Esophagus (tissue), 2 donors: ENCODE measurements around the gene ZNF365. TPM values are rescaled to one million over a fixed set of nuclear protein-coding genes. Genes with fewer than 3 reads are reported as not detected.

Experiments used
- H3K27ac ChIP-seq, 2 donors: one replicate each; pipeline ENCODE4 v1.5.1; 2013; ENCODE audit warnings: low read depth in 2 of 2, mild to moderate bottlenecking in 2 of 2, inconsistent platforms in 1 of 2, low read length in 1 of 2, moderate library complexity in 1 of 2
- H3K27me3 ChIP-seq, 2 donors: one replicate each; pipeline ENCODE4 v1.6.1; 2013; ENCODE audit warnings: low read length in 2 of 2, control low read depth in 1 of 2, mild to moderate bottlenecking in 1 of 2; ENCODE audit not compliant: insufficient read depth in 2 of 2, control insufficient read depth in 1 of 2
- H3K36me3 ChIP-seq, 2 donors: one replicate each; pipeline ENCODE4 v1.6.1; 2013; ENCODE audit warnings: low read length in 1 of 2; ENCODE audit not compliant: control insufficient read depth in 2 of 2, insufficient read depth in 2 of 2
- H3K4me1 ChIP-seq, 2 donors: one replicate each; pipeline ENCODE4 v1.6.1; 2013; ENCODE audit warnings: low read length in 1 of 2; ENCODE audit not compliant: control insufficient read depth in 2 of 2, insufficient read depth in 2 of 2
- H3K4me3 ChIP-seq, 2 donors: one replicate each; pipeline ENCODE4 v1.5.1; 2013; ENCODE audit warnings: low read length in 2 of 2, mild to moderate bottlenecking in 2 of 2, low read depth in 1 of 2, moderate library complexity in 1 of 2
- H3K9me3 ChIP-seq, 2 donors: one replicate each; pipeline ENCODE4 v1.6.1; 2013; ENCODE audit warnings: mild to moderate bottlenecking in 2 of 2, low read depth in 1 of 2, low read length in 1 of 2, moderate library complexity in 1 of 2; ENCODE audit not compliant: control insufficient read depth in 2 of 2, insufficient read depth in 1 of 2
- WGBS, 2 donors: extraction: QIAGEN DNeasy Blood & Tissue Kit; methylation state at CpG; one replicate each; pipeline ENCODE4 v1.1.7; 2013; 5-methylcytosine and 5-hydroxymethylcytosine counted together
- polyA plus RNA-seq, 2 donors: library from polyadenylated mRNA; stranded (reverse); fragments of 200-250 nt; gene quantifications; one replicate each; pipeline ENCODE4 v1.2.3, GENCODE V29; 2013
- donor health status: healthy with polysubstance abuse.
- donor health status: Bipolar disorder and iron deficiency.

Gene ZNF365, protein sequence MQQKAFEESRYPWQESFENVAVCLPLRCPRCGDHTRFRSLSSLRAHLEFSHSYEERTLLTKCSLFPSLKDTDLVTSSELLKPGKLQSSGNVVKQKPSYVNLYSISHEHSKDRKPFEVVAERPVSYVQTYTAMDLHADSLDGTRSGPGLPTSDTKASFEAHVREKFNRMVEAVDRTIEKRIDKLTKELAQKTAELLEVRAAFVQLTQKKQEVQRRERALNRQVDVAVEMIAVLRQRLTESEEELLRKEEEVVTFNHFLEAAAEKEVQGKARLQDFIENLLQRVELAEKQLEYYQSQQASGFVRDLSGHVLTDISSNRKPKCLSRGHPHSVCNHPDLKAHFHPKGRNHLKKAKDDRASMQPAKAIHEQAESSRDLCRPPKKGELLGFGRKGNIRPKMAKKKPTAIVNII
- 10 to 100 TPM in 1 of 2 donors, 1 to 10 TPM in 1; 4.4 to 14.0 TPM for polyA plus RNA-seq

DNA sequence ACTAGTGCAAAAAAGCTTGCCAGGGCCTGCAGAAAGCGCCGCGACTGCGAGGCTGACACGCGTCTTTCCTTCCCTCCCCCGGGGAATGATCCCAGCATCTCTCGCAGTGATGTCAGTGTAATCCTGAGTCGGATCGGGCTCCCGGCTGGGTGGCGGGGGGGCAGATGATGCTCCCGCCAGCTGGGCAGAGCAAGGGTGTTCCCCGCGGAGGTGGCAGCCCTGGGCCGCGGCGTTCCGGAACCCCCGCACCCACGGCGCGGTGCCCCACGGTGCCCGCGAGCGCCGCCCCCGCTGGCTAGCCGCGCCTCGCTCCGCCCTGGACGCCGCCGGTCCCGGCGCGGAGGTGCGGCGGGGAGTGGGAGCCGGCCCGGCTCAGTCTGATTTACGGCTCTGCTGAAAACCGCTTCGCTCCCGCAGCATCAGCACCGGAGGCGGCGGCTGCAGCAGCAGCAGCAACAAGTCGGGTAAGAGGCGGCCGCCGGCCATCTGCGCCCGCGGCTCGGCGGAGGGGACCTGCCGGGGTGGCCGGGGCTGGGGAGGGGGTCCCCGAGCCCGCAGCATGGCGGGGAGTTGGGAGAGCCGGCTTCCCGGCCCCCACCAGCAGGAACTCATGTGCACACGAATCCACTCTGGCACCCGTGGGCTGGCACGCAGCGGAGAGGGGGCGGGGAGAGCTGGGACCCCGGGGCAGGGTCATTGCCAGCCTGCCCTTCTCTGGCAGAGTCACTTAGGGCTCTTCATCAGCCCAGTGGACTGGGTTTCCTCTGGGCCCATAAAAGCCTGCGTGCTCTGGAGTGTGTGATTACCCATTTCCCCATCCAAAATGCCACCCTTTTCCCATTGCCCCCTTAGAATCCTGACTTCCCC lies at the start of gene ZNF365:
ZNF365 (plus strand) TSS at position 375 of the 867 bp plus-strand sequence. CDS start 1,825 bp downstream, outside the sequence.
- WGBS, 2 donors = 1 to 2% methylated on average over 59 to 73 of the region's 73 CpGs
- H3K36me3 ChIP-seq = no peaks in the 10 kb centered on the region
- H3K27me3 ChIP-seq = no peaks in the 10 kb centered on the region
- H3K9me3 ChIP-seq = no peaks in the 10 kb centered on the region
- H3K4me3 ChIP-seq = peak within 1 kb of the TSS; percentile 35 to 38
- H3K27ac ChIP-seq = no peak within 1 kb of the TSS
- H3K4me1 ChIP-seq = peaks cover 0 to 4% of the 10 kb centered on the region in 2 donors

DNA sequence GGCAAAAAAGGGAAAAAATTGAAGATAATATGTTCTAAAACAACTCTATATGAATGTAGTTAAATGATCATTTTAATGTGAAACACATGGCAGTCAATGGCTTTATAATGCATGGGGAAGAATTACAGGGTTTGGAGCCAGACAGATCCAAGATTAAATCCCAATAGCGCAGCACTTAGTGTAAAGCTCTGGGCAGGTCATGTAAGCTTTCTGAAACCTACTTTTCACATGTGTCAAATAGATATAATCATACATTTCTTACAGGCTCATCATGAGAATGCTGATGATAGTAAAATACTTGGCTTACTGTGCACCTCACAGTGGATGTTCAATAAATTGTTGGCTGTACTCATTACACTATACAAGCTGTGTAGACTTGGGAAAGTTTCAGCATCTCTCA lies 48.0 kb upstream of the ZNF365 start:
- H3K4me1 ChIP-seq = no peaks in the 10 kb centered on the region
- H3K27ac ChIP-seq = no peak overlapping the region
- 82 to 86% methylated on average over 1 of the region's 1 CpG for WGBS, 2 donors
- H3K4me3 ChIP-seq = no peak overlapping the region
- no peaks in the 10 kb centered on the region for H3K27me3 ChIP-seq
- no peaks in the 10 kb centered on the region for H3K36me3 ChIP-seq
- no peaks in the 10 kb centered on the region for H3K9me3 ChIP-seq

DNA sequence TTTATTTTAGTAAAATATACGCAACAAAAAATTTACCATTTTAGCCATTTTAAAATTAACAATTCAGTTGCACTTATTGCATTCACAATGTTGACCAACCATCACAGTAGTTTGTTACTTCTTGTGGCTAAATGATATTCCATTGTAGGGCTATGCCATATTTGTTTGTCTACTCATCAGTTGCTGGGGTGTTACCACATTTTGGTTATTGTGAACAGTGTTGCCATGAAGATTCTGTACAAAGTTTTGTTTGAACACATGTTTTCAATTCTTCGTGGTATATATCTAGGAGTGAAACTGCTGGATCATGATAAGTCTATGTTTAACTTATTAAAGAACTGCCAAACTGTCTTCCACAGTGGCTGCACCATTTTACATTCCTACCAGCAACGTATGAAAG lies 46.3 kb upstream of the ZNF365 start:
- H3K9me3 ChIP-seq = no peaks in the 10 kb centered on the region
- H3K4me3 ChIP-seq = no peak overlapping the region
- no peaks in the 10 kb centered on the region for H3K36me3 ChIP-seq
- H3K27me3 ChIP-seq = no peaks in the 10 kb centered on the region
- no peak overlapping the region for H3K27ac ChIP-seq
- no peaks in the 10 kb centered on the region for H3K4me1 ChIP-seq
- 56 to 60% methylated on average over 3 of the region's 3 CpGs for WGBS, 2 donors

DNA sequence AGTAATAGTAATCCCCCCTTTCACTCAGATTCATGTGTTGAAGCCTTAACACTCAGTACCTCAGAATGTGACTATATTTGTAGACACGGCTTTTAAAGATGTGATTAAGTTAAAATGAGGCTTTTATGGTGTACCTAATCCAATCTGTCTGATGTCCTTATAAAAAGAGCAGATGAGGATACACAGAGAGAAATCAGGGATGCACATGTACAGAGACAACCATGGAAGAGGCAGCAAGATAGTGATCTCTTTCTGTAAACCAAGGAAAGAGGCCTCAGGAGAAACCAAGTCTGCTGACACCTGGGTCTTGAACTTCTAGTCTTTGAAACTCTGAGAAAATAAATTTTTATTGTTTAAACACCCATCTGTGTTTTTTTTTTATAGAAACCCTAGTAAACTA lies 44.0 kb upstream of the ZNF365 start:
- no peak overlapping the region for H3K4me3 ChIP-seq
- no peak overlapping the region for H3K27ac ChIP-seq
- no peaks in the 10 kb centered on the region for H3K9me3 ChIP-seq
- H3K36me3 ChIP-seq = no peaks in the 10 kb centered on the region
- WGBS, 2 donors = 83 to 93% methylated on average over 1 of the region's 1 CpG
- H3K4me1 ChIP-seq = no peaks in the 10 kb centered on the region
- H3K27me3 ChIP-seq = no peaks in the 10 kb centered on the region

DNA sequence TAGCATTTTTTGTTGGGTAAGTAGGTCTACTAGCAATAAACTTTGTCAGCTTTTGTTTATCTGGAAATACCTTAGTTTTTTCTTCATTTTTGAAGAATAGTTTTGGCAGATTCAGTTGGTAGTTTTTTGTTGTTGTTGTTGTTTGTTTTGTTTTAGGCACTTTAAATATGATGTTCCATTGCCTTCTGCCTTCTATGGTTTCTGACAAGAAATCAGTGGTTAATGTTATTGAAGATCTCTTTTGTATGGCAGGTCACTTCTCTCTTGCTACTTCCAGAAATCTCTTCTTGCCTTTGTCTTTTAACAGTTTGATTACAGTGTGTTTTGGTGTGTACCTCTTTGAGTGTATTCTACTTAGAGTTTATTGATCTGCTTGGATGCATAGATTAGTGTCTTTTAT lies 41.8 kb upstream of the ZNF365 start:
- Histone ChIP-seq H3K27ac (no peak overlapping the region), H3K4me1 (no peaks in the 10 kb centered on the region), H3K27me3 (no peaks in the 10 kb centered on the region), H3K4me3 (no peak overlapping the region), H3K36me3 (no peaks in the 10 kb centered on the region), H3K9me3 (no peaks in the 10 kb centered on the region)

DNA sequence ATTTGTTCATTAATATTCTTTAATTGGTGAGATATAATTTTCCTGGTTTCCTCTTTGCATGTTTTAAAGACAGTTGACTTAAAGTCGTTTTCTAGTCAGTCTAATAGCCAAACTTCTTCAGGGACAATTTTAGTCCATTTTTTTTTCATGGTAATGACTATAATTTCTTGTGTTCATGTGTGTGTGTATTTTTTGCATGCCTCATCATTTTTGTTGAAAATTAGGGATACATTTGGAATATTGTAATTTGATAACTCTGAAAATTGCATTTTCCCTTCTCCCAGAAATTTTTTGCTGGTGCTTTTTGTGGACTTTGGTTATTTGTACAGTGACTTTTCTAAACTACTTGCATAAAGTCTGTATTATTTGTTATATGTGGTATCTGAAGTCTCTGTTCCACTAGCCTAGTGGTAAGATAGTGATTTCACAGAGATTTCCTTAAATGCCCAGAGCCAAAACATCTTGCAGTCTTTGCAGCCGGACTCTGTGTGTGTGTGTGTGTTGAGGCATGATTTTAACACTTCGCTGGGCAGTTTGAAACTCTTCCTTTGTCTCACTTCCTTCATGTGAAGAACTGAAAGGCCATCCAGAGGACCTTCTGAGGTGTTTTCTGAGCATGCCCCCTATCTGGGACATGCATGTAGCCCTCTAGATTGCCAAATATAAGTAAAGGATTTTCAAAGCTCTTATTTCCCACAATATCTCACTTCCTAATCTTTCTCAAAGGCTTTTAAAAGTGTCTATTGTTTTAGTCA lies 40.9 kb upstream of the ZNF365 start:
- 61% methylated on average over 3 of the region's 3 CpGs for WGBS, 2 donors
- no peak overlapping the region for H3K27ac ChIP-seq
- no peak overlapping the region for H3K4me3 ChIP-seq
- no peaks in the 10 kb centered on the region for H3K9me3 ChIP-seq
- no peaks in the 10 kb centered on the region for H3K27me3 ChIP-seq
- no peaks in the 10 kb centered on the region for H3K4me1 ChIP-seq
- H3K36me3 ChIP-seq = no peaks in the 10 kb centered on the region

DNA sequence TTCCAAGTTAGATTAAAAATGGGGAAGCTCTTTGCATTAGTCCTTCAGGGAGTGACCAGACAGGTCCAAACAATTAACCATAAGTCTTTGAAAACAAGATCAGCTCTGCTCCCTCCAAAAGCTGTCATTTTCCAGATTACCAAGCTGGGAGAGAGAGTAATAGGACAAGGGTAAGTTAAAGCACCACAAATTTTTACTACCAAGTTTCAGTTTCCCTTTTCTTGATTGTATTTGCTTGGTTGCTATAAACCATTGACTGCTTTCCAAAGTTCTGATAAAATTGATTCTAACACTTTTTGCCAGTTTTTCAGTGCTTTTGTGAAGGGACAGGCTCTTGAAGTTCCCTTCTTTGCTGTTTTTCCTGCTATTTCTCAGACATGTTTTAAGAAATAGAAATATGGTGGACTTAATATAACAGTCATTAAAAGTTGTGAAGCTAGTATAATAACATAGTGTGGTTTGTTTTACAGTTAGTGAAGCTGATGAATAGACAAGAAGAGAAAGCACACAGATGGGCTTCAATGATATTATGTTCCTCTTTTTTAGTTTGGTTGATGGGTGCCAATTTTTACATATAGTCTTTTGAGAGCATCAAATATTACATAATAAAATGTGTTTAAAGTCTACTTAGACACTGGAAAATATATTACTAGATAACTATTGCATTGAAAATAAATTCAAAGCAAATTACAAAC lies 40.0 kb upstream of the ZNF365 start:
- Histone ChIP-seq H3K36me3 (no peaks in the 10 kb centered on the region), H3K27me3 (no peaks in the 10 kb centered on the region), H3K4me1 (no peaks in the 10 kb centered on the region), H3K4me3 (no peak overlapping the region), H3K9me3 (no peaks in the 10 kb centered on the region), H3K27ac (no peak overlapping the region)

DNA sequence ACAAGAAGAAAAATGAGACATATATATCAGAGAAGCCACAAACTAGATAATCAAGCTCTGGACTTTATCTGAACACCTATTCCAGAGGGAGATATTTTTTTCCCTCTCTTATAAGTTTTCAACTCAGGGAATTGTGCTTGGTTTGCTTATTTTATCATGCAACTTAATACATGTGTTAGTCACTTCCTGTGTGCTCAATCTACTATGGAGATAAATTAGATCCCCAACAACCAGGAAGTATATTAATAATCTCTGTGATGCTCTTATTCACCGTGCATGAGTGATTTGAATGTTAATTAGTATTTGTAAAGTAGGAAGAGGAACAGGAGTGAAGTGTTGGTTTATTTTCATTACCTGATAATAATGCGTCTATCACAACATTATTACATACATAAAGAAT lies 38.8 kb upstream of the ZNF365 start:
- H3K4me3 ChIP-seq = no peak overlapping the region
- H3K27me3 ChIP-seq = no peaks in the 10 kb centered on the region
- H3K9me3 ChIP-seq = no peaks in the 10 kb centered on the region
- H3K27ac ChIP-seq = no peak overlapping the region
- 52 to 57% methylated on average over 2 of the region's 2 CpGs for WGBS, 2 donors
- no peaks in the 10 kb centered on the region for H3K4me1 ChIP-seq
- no peaks in the 10 kb centered on the region for H3K36me3 ChIP-seq

DNA sequence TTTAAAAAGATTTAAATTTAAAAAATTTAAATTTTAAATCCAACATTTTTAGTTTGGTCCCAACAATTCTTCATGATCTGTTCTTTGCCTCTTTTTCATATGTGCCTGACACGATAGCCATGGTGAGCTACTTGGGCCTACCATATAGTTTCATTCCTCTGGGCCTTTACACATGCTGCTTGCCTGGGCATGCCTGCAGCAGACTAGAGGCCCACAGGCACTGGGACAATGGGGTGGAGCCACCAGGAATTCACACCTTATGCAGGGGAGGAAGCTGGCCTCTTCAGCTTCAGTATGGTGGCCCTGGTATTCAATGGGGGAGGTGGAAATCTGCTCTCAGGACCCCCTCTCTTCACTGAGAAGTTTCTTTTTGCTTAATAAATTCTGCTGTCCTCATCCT lies 37.8 kb upstream of the ZNF365 start:
- no peaks in the 10 kb centered on the region for H3K27me3 ChIP-seq
- H3K4me3 ChIP-seq = no peak overlapping the region
- no peaks in the 10 kb centered on the region for H3K9me3 ChIP-seq
- H3K27ac ChIP-seq = no peak overlapping the region
- H3K36me3 ChIP-seq = no peaks in the 10 kb centered on the region
- H3K4me1 ChIP-seq = no peaks in the 10 kb centered on the region
- WGBS, 2 donors = 83 to 92% methylated on average over 1 of the region's 1 CpG
